Measurements from ENCODE around the gene PHF20. TPM values are rescaled to one million over a fixed set of nuclear protein-coding genes. Genes with fewer than 3 reads are reported as not detected.
"Not testable (repeated sequence)": the region's sequence is repeated elsewhere in the genome, so short reads cannot be mapped to it uniquely, and the experiment has no call there.

Gene PHF20
- total RNA-seq, 1 donor from 2014 or later: 40.1 TPM

DNA sequence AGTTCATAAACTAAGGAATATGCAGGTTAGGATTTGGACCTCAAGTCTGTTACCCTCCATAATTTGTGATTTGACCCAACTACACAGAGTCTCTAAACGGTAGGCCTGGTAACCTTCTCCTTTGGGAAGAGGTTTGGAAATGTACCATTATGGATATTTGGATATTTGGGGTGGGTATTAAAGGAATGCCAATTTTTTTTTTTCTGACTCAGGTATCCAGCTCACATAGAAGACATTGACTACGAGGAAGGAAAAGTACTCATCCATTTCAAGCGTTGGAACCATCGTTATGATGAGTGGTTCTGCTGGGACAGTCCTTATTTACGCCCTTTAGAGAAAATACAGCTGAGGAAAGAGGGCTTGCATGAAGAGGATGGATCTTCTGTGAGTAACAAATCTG, 70.5 kb downstream of the PHF20 start:
- peaks cover 6% of the 10 kb centered on the region for H3K4me1 ChIP-seq (ENCODE audit: insufficient read depth, low read length)
- DNase-seq (ENCODE audit: low read depth) (no peak), FAIRE-seq (no peak)
- Mint-ChIP-seq H3K36me3 (ENCODE audit: low read depth, unreplicated experiment) (peaks cover 32% of the 10 kb centered on the region), H3K4me3 (ENCODE audit: unreplicated experiment) (no peak overlapping the region), H3K4me1 (ENCODE audit: low read depth, unreplicated experiment) (peaks cover 3% of the 10 kb centered on the region), H3K9me3 (ENCODE audit: unreplicated experiment) (peaks cover 16% of the 10 kb centered on the region), H3K27me3 (ENCODE audit: low read depth, unreplicated experiment) (no peaks in the 10 kb centered on the region), H3K27ac (ENCODE audit: unreplicated experiment) (no peak overlapping the region)
- H3K27ac ChIP-seq (ENCODE audit: low read depth, low read length): no peak overlapping the region
- H3K9me3 ChIP-seq (ENCODE audit: insufficient read depth, low read depth, low read length): peaks cover 7% of the 10 kb centered on the region
- TF ChIP-seq, protein P1, sequence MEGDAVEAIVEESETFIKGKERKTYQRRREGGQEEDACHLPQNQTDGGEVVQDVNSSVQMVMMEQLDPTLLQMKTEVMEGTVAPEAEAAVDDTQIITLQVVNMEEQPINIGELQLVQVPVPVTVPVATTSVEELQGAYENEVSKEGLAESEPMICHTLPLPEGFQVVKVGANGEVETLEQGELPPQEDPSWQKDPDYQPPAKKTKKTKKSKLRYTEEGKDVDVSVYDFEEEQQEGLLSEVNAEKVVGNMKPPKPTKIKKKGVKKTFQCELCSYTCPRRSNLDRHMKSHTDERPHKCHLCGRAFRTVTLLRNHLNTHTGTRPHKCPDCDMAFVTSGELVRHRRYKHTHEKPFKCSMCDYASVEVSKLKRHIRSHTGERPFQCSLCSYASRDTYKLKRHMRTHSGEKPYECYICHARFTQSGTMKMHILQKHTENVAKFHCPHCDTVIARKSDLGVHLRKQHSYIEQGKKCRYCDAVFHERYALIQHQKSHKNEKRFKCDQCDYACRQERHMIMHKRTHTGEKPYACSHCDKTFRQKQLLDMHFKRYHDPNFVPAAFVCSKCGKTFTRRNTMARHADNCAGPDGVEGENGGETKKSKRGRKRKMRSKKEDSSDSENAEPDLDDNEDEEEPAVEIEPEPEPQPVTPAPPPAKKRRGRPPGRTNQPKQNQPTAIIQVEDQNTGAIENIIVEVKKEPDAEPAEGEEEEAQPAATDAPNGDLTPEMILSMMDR (IDR thresholded peaks at IDR 0.05; ENCODE audit: insufficient read depth, low read depth, low read length): no peak
- TF ChIP-seq EZH2 (IDR thresholded peaks at IDR 0.05; ENCODE audit: insufficient read depth, low read length): no peak
- peaks cover 8% of the 10 kb centered on the region for H4K20me1 ChIP-seq (ENCODE audit: insufficient read depth, low read length)
- no peak overlapping the region for H2AFZ ChIP-seq (ENCODE audit: low read depth, low read length)
- H3K9ac ChIP-seq (ENCODE audit: low read length): no peak overlapping the region
- H3K4me2 ChIP-seq (ENCODE audit: low read length): no peak overlapping the region
- H3K4me3 ChIP-seq (ENCODE audit: insufficient read depth, low read depth, low read length): no peak overlapping the region
- H3K27me3 ChIP-seq (ENCODE audit: insufficient read depth, low read length): no peaks in the 10 kb centered on the region
- H3K79me2 ChIP-seq (ENCODE audit: insufficient read depth, low read length): peaks cover 7% of the 10 kb centered on the region
- peaks cover 8% of the 10 kb centered on the region for H3K36me3 ChIP-seq (ENCODE audit: insufficient read depth, low read length)

DNA sequence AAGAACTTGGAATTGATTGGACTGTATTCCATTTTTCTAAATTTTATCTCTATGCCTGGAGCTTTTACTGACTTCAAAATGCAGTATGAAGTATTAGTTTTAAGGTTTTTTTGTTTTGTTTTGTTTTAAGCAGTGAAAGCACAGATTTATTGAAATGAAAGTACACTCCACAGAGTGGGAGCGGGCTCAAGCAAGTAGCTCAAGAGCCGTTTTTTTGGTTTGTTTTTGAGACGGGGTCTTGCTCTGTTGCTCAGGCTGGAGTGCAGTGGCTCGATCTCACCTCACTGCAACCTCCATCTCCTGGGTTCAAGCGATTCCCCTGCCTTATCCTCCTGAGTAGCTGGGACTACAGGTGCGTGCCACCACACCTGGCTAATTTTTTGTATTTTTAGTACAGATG, 72.1 kb downstream of the PHF20 start:
- not testable (repeated sequence) for H3K4me3 Mint-ChIP-seq (ENCODE audit: unreplicated experiment)
- H3K36me3 Mint-ChIP-seq (ENCODE audit: low read depth, unreplicated experiment): peaks cover 32% of the 10 kb centered on the region

DNA sequence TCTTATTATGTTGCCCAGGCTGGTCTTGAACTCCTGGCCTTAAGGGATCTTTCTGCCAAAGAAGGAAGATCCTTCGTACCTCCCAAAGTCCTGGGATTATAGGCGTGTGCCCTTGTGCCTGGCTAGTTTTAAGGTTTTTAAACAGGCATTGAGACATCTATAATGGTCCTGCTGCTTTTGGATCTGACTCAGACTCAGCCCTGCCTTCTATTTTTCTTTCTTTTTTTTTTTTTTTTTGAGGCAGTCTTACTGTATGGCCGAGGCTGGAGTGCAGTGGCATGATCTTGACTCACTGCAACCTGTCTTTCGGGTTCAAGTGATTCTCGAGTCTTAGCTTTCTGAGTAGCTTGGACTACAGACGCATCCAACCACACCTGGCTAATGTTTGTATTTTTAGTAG, 73.7 kb downstream of the PHF20 start:
- H3K4me3 ChIP-seq (ENCODE audit: insufficient read depth, low read depth, low read length): no peak overlapping the region
- FAIRE-seq: no peak
- H4K20me1 ChIP-seq (ENCODE audit: insufficient read depth, low read length): peaks cover 14% of the 10 kb centered on the region
- no peak overlapping the region for H2AFZ ChIP-seq (ENCODE audit: low read depth, low read length)
- peak; percentile 36 for DNase-seq (ENCODE audit: low read depth)
- Mint-ChIP-seq H3K27me3 (ENCODE audit: low read depth, unreplicated experiment) (no peaks in the 10 kb centered on the region), H3K4me1 (ENCODE audit: low read depth, unreplicated experiment) (peaks cover 5% of the 10 kb centered on the region), H3K27ac (ENCODE audit: unreplicated experiment) (no peak overlapping the region), H3K4me3 (ENCODE audit: unreplicated experiment) (no peak overlapping the region), H3K9me3 (ENCODE audit: unreplicated experiment) (peaks cover 16% of the 10 kb centered on the region), H3K36me3 (ENCODE audit: low read depth, unreplicated experiment) (peaks cover 32% of the 10 kb centered on the region)
- no peak overlapping the region for H3K4me2 ChIP-seq (ENCODE audit: low read length)
- H3K4me1 ChIP-seq (ENCODE audit: insufficient read depth, low read length): no peaks in the 10 kb centered on the region
- no peak for TF ChIP-seq EZH2 (IDR thresholded peaks at IDR 0.05; ENCODE audit: insufficient read depth, low read length)
- H3K79me2 ChIP-seq (ENCODE audit: insufficient read depth, low read length): peaks cover 5% of the 10 kb centered on the region
- no peaks in the 10 kb centered on the region for H3K27me3 ChIP-seq (ENCODE audit: insufficient read depth, low read length)
- H3K9ac ChIP-seq (ENCODE audit: low read length): no peak overlapping the region
- H3K9me3 ChIP-seq (ENCODE audit: insufficient read depth, low read depth, low read length): peaks cover 7% of the 10 kb centered on the region
- H3K27ac ChIP-seq (ENCODE audit: low read depth, low read length): no peak overlapping the region
- H3K36me3 ChIP-seq (ENCODE audit: insufficient read depth, low read length): peaks cover 7% of the 10 kb centered on the region

More for the DNA sequence above, 72.1 kb downstream of the PHF20 start:
- not testable (repeated sequence) for H4K20me1 ChIP-seq (ENCODE audit: insufficient read depth, low read length); H3K4me3 ChIP-seq (ENCODE audit: insufficient read depth, low read depth, low read length); H3K4me1 ChIP-seq (ENCODE audit: insufficient read depth, low read length); H3K27me3 ChIP-seq (ENCODE audit: insufficient read depth, low read length); H3K36me3 ChIP-seq (ENCODE audit: insufficient read depth, low read length); H3K9ac ChIP-seq (ENCODE audit: low read length); H2AFZ ChIP-seq (ENCODE audit: low read depth, low read length); H3K4me2 ChIP-seq (ENCODE audit: low read length); H3K9me3 ChIP-seq (ENCODE audit: insufficient read depth, low read depth, low read length); H3K79me2 ChIP-seq (ENCODE audit: insufficient read depth, low read length); H3K27me3 Mint-ChIP-seq (ENCODE audit: low read depth, unreplicated experiment); FAIRE-seq; H3K4me1 Mint-ChIP-seq (ENCODE audit: low read depth, unreplicated experiment); H3K27ac Mint-ChIP-seq (ENCODE audit: unreplicated experiment); DNase-seq (ENCODE audit: low read depth); H3K27ac ChIP-seq (ENCODE audit: low read depth, low read length)
- peaks cover 16% of the 10 kb centered on the region for H3K9me3 Mint-ChIP-seq (ENCODE audit: unreplicated experiment)

Measured in astrocyte (in vitro differentiated cells and primary cell).